Endothelial cell of umbilical vein (primary cell): ENCODE data around the gene PXMP4. TPM values are rescaled to one million over a fixed set of nuclear protein-coding genes. Genes with fewer than 3 reads are reported as not detected.

Experiments
- BruUV-seq: library from RNA; stranded (reverse); fragments of 400-500 nt; replicated peaks from 2 replicates; lab custom pipeline; 2021; lab: Mats Ljungman, UMichigan
- CTCF ChIA-PET: fragments of 300-600, 350-600 bp; sonication (Branson Sonifier 250); formaldehyde crosslinking; loops from one replicate; lab custom pipeline; 2021; ENCODE audit warnings: antibody characterized with exemption, inconsistent platforms; lab: Charles Lee
- POLR2A ChIA-PET: fragments of 300-600, 350-600 bp; sonication (Branson Sonifier 250); formaldehyde crosslinking; loops from one replicate; lab custom pipeline; 2021; ENCODE audit warnings: antibody characterized with exemption, inconsistent platforms; lab: Charles Lee
- DNase-seq: peaks from one replicate; pipeline ENCODE4 v3.0.0-alpha.2; 2011; ENCODE audit warnings: low read depth, low spot score
- FAIRE-seq: peaks from 2 replicates; lab custom pipeline; 2011; peaks lifted over from hg19 to GRCh38; lab: Jason Lieb, UNC
- H2AFZ ChIP-seq: 2 replicates; pipeline ENCODE4 v1.6.0; 2012; ENCODE audit warnings: low read depth, low read length, control low read depth, inconsistent platforms
- H3K27ac ChIP-seq: 2 replicates; pipeline ENCODE4 v1.5.1; 2011; ENCODE audit warnings: low read depth, mild to moderate bottlenecking, control low read depth, low read length, moderate library complexity; ENCODE audit not compliant: insufficient read depth
- H3K27me3 ChIP-seq, 2 experiments: 2 replicates each; pipeline versions ENCODE4 v1.6.0 to v1.6.1; 2011; ENCODE audit warnings: low read length in 2 of 2, mixed read lengths in 1 of 2; ENCODE audit not compliant: control insufficient read depth in 2 of 2, insufficient read depth in 2 of 2
- H3K36me3 ChIP-seq, 2 experiments: 2 replicates in 1 of 2; 3 replicates in 1 of 2; pipeline ENCODE4 v1.5.1; 2011; ENCODE audit warnings: low read length in 2 of 2, mild to moderate bottlenecking in 1 of 2, moderate library complexity in 1 of 2; ENCODE audit not compliant: control insufficient read depth in 2 of 2, insufficient read depth in 2 of 2; ENCODE audit errors: extremely low read depth in 1 of 2
- H3K4me1 ChIP-seq: 3 replicates; pipeline ENCODE4 v1.5.1; 2011; ENCODE audit warnings: mild to moderate bottlenecking, low read length; ENCODE audit not compliant: control insufficient read depth, insufficient read depth; ENCODE audit errors: extremely low read depth
- H3K4me2 ChIP-seq: 2 replicates; pipeline ENCODE4 v1.6.1; 2011; ENCODE audit warnings: low read length, control low read depth, mixed read lengths; ENCODE audit not compliant: insufficient read depth
- H3K4me3 ChIP-seq, 3 experiments: fragments of 200-600 bp in 1 of 3; sonication (generic), shearing (Covaris generic) in 1 of 3; replicated peaks in 1 of 3; 2 replicates each; pipeline ENCODE4 v1.5.1; 2011 to 2016; ENCODE audit warnings: control low read depth in 3 of 3, low read length in 3 of 3, mild to moderate bottlenecking in 2 of 3, inconsistent platforms in 1 of 3, low read depth in 1 of 3, moderate library complexity in 1 of 3; ENCODE audit not compliant: insufficient read depth in 1 of 3
- H3K79me2 ChIP-seq: 2 replicates; pipeline ENCODE4 v1.6.0; 2012; ENCODE audit warnings: low read length, inconsistent platforms; ENCODE audit not compliant: control insufficient read depth, insufficient read depth
- H3K9ac ChIP-seq: replicated peaks from 2 replicates; pipeline ENCODE3; 2011; ENCODE audit warnings: low read length, control low read depth; ENCODE audit not compliant: insufficient read depth; ENCODE audit errors: extremely low read depth
- H3K9me1 ChIP-seq: replicated peaks from 3 replicates; pipeline ENCODE4 v1.6.0; 2011; ENCODE audit warnings: mild to moderate bottlenecking, low read length; ENCODE audit not compliant: control insufficient read depth, insufficient read depth; ENCODE audit errors: extremely low read depth
- H3K9me3 ChIP-seq: replicated peaks from 2 replicates; pipeline ENCODE4 v1.5.1; 2012; ENCODE audit warnings: low read length, inconsistent platforms; ENCODE audit not compliant: control insufficient read depth, insufficient read depth
- H4K20me1 ChIP-seq: replicated peaks from 2 replicates; pipeline ENCODE3; 2011; ENCODE audit warnings: mild to moderate bottlenecking, low read length; ENCODE audit not compliant: control insufficient read depth, insufficient read depth; ENCODE audit errors: extremely low read depth
- CTCF ChIP-seq, 2 donors: IDR thresholded peaks; 1 replicate in 1 of 2; 2 replicates in 1 of 2; pipeline ENCODE4 v1.5.1; 2011; ENCODE audit warnings: low read length in 2 of 2, mild to moderate bottlenecking in 2 of 2, moderate library complexity in 2 of 2, control low read depth in 1 of 2, inconsistent platforms in 1 of 2, low read depth in 1 of 2; ENCODE audit not compliant: insufficient read depth in 1 of 2; ENCODE audit errors: extremely low read depth in 1 of 2
- EZH2 ChIP-seq: IDR thresholded peaks from 2 replicates; pipeline ENCODE4 v1.6.1; 2012; ENCODE audit warnings: borderline replicate concordance, low read depth, mild to moderate bottlenecking, moderate library complexity, low read length, inconsistent platforms; ENCODE audit not compliant: severe bottlenecking
- FOS ChIP-seq: IDR thresholded peaks from 2 replicates; pipeline ENCODE4 v1.6.1; 2011; ENCODE audit warnings: mild to moderate bottlenecking, low read length, moderate library complexity, borderline replicate concordance; ENCODE audit not compliant: insufficient read depth
- GATA2 ChIP-seq: IDR thresholded peaks from 2 replicates; pipeline ENCODE4 v1.7.0; 2011; ENCODE audit warnings: low read depth, mild to moderate bottlenecking, moderate library complexity, mixed read lengths, low read length; ENCODE audit not compliant: insufficient read length, insufficient read depth
- JUN ChIP-seq: IDR thresholded peaks from 2 replicates; pipeline ENCODE4 v1.6.1; 2011; ENCODE audit warnings: borderline replicate concordance, low read depth; ENCODE audit not compliant: insufficient read length, insufficient read depth
- MAX ChIP-seq: IDR thresholded peaks from 2 replicates; pipeline ENCODE4 v1.6.1; 2011; ENCODE audit not compliant: insufficient read depth, insufficient read length
- MYC ChIP-seq: IDR thresholded peaks from one replicate; pipeline ENCODE4 v1.6.1; 2011; ENCODE audit warnings: mild to moderate bottlenecking, low read depth, low read length
- POLR2A ChIP-seq: IDR thresholded peaks from 2 replicates; pipeline ENCODE4 v1.6.1; 2012; ENCODE audit warnings: low read depth, mild to moderate bottlenecking, control low read depth, low read length
- POLR2AphosphoS5 ChIP-seq: IDR thresholded peaks from 2 replicates; pipeline ENCODE4 v1.6.1; 2012; ENCODE audit warnings: low read depth, mild to moderate bottlenecking, control low read depth, low read length, moderate library complexity; ENCODE audit not compliant: insufficient read depth
- dilution Hi-C: fragments of 300-500 bp; cut with MboI; formaldehyde crosslinking; loops from one replicate; pipeline ENCODE4 v1.15.0; 2019; ENCODE audit warnings: low sequenced_read_pairs; ENCODE audit not compliant: extremely low pct_ligation_motif_present
- intact Hi-C: fragments of 100-400 bp; cut with micrococcal nuclease; formaldehyde crosslinking; loops from one replicate; pipeline ENCODE4 v1.10.0; 2022
- polyA plus RNA-seq, 4 experiments: library from polyadenylated mRNA; depleted of rRNA in 3 of 4; stranded (reverse) in 3 of 4; unstranded in 1 of 4; fragments of >200 nt; gene quantifications; 2 replicates each; pipeline versions ENCODE4 v1.2.1 to v1.2.3, GENCODE V29; 2011 to 2012; ENCODE audit warnings: missing spikeins in 1 of 4
- total RNA-seq: library from RNA; stranded (reverse); gene quantifications from 2 replicates; pipeline ENCODE4 v1.2.3, GENCODE V29; 2021

Gene PXMP4
- total and polyA plus RNA-seq, 2 donors (not counting 3 experiments of a cell fraction or from before 2014, with no cell fraction given), result 6.9 to 8.5 TPM

GRCh38 chr20:33716498-33716897 is 3.6 kb downstream of the PXMP4 start:
- Histone ChIP-seq H3K27ac (no peak overlapping the region), H4K20me1 (no peaks in the 10 kb centered on the region), H3K4me3 (no peak overlapping the region), H3K79me2 (no peaks in the 10 kb centered on the region), H3K4me2 (no peak overlapping the region), H2AFZ (no peak overlapping the region), H3K4me1 (peaks cover 2% of the 10 kb centered on the region), H3K9me3 (no peaks in the 10 kb centered on the region), H3K9ac (no peak overlapping the region), H3K9me1 (no peaks in the 10 kb centered on the region), H3K36me3 (peaks cover 0 to 2% of the 10 kb centered on the region in 2 experiments), H3K27me3 (no peaks in the 10 kb centered on the region)
- no TSS peak for BruUV-seq
- DNase-seq (no peak), FAIRE-seq (no peak)
- TF ChIP-seq CTCF (IDR thresholded peaks at IDR 0.05; ENCODE audit: extremely low read depth in 1 of 2, insufficient read depth in 1 of 2, low read depth in 1 of 2, low read length in 2 of 2) (no peak), POLR2A (no peak), GATA2 (no peak), FOS (no peak), MYC (no peak), MAX (no peak), JUN (no peak), EZH2 (no peak), POLR2AphosphoS5 (no peak)
- POLR2A ChIA-PET, result no interaction called here
- intact Hi-C loops, result no loop called here
- dilution Hi-C loops, result no loop called here
- CTCF ChIA-PET, result no interaction called here
